ENCODE results near the gene OR4E2.

Gene OR4E2

DNA sequence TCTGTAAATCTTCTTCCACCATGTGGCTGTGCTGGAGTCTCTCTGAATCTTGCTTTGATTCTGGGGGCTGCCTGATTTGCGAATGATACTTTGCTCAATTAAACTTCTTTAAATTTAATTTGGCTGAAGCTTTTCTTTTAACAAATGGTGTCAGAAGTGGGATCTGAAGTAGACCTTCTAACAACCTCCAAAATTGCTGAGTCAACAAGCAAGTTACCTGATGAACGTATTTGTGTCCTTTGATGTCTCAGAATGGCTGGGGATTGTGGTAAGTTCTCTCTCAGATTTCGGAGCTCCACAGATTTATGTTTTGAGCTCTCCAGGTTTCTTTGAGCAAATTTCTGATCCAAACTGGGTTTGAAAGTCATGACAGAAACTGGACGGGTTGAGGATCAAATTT is 21.9 kb downstream of the OR4E2 start:
- no peak for DNase-seq (ENCODE audit: low read depth in 1 of 2, low spot score in 1 of 2)
- TF ChIP-seq SPI1 (IDR thresholded peaks at IDR 0.05; ENCODE audit: borderline replicate concordance, low read depth) = no peak
- TF ChIP-seq, protein P1, sequence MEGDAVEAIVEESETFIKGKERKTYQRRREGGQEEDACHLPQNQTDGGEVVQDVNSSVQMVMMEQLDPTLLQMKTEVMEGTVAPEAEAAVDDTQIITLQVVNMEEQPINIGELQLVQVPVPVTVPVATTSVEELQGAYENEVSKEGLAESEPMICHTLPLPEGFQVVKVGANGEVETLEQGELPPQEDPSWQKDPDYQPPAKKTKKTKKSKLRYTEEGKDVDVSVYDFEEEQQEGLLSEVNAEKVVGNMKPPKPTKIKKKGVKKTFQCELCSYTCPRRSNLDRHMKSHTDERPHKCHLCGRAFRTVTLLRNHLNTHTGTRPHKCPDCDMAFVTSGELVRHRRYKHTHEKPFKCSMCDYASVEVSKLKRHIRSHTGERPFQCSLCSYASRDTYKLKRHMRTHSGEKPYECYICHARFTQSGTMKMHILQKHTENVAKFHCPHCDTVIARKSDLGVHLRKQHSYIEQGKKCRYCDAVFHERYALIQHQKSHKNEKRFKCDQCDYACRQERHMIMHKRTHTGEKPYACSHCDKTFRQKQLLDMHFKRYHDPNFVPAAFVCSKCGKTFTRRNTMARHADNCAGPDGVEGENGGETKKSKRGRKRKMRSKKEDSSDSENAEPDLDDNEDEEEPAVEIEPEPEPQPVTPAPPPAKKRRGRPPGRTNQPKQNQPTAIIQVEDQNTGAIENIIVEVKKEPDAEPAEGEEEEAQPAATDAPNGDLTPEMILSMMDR (IDR thresholded peaks at IDR 0.05; ENCODE audit: insufficient read depth, low read length) = no peak
- no peak for TF ChIP-seq POLR2AphosphoS5 (IDR thresholded peaks at IDR 0.05; ENCODE audit: low read depth)
- no peak for TF ChIP-seq GABPA (IDR thresholded peaks at IDR 0.05; ENCODE audit: low read depth)
- TF ChIP-seq, protein P2, sequence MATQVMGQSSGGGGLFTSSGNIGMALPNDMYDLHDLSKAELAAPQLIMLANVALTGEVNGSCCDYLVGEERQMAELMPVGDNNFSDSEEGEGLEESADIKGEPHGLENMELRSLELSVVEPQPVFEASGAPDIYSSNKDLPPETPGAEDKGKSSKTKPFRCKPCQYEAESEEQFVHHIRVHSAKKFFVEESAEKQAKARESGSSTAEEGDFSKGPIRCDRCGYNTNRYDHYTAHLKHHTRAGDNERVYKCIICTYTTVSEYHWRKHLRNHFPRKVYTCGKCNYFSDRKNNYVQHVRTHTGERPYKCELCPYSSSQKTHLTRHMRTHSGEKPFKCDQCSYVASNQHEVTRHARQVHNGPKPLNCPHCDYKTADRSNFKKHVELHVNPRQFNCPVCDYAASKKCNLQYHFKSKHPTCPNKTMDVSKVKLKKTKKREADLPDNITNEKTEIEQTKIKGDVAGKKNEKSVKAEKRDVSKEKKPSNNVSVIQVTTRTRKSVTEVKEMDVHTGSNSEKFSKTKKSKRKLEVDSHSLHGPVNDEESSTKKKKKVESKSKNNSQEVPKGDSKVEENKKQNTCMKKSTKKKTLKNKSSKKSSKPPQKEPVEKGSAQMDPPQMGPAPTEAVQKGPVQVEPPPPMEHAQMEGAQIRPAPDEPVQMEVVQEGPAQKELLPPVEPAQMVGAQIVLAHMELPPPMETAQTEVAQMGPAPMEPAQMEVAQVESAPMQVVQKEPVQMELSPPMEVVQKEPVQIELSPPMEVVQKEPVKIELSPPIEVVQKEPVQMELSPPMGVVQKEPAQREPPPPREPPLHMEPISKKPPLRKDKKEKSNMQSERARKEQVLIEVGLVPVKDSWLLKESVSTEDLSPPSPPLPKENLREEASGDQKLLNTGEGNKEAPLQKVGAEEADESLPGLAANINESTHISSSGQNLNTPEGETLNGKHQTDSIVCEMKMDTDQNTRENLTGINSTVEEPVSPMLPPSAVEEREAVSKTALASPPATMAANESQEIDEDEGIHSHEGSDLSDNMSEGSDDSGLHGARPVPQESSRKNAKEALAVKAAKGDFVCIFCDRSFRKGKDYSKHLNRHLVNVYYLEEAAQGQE (IDR thresholded peaks at IDR 0.05; ENCODE audit: insufficient replicate concordance, low read depth) = no peak
- H3K27me3 ChIP-seq (ENCODE audit: insufficient read depth, poor library complexity, severe bottlenecking) = peaks cover 5% of the 10 kb centered on the region
- no peak overlapping the region for H3K4me3 ChIP-seq (replicated peaks; ENCODE audit: insufficient read depth, low read length)
- no peak overlapping the region for H3K27ac ChIP-seq (replicated peaks)

DNA sequence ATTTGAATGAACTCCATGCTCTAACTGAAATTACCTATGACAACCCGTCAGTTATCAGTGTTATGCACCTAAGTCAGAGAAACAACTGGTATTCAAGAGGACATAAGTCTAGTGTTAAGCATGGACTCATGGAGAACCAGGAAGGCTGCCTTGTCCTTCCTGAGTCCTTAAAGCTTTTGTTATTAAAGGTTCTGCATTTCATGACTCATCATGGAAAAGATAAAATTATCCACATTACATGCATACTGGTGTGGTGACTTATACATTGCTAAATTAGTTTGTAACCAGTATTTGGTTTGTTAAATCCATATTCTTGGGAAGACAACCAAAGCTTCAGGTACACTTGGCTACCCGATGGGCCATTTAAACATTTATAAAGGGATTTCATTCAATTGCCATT is 26.4 kb downstream of the OR4E2 start:
- TF ChIP-seq GABPA (IDR thresholded peaks at IDR 0.05; ENCODE audit: low read depth) (no peak), SPI1 (IDR thresholded peaks at IDR 0.05; ENCODE audit: borderline replicate concordance, low read depth) (no peak)
- TF ChIP-seq, protein P1 (IDR thresholded peaks at IDR 0.05; ENCODE audit: insufficient read depth, low read length) = no peak
- TF ChIP-seq, protein P2 (IDR thresholded peaks at IDR 0.05; ENCODE audit: insufficient replicate concordance, low read depth) = no peak
- no peak overlapping the region for H3K4me3 ChIP-seq (replicated peaks; ENCODE audit: insufficient read depth, low read length)
- DNase-seq (ENCODE audit: low read depth in 1 of 2, low spot score in 1 of 2) = no peak
- no peak overlapping the region for H3K27ac ChIP-seq (replicated peaks)
- peaks cover 5% of the 10 kb centered on the region for H3K27me3 ChIP-seq (ENCODE audit: insufficient read depth, poor library complexity, severe bottlenecking)

DNA sequence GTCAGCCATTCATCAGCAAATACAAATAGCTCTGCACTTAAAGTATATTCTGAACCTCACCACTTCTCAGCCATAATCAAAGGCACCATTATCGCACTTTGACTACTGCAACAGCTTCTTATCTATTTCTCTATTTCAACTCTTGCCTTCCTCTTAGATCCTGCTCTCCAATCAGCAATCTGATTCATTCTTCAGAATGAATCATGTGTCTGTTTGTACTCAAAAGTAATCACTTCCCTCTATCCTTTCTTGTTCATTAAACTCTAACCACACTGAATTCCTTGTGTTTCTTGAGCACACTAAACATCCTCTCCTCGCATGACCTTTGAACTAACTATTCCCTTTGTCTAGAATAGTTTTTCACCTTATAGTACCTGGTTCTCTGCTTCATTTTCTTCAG is 32.8 kb downstream of the OR4E2 start:
- peaks cover 4% of the 10 kb centered on the region for H3K27me3 ChIP-seq (ENCODE audit: insufficient read depth, poor library complexity, severe bottlenecking)
- H3K27ac ChIP-seq (replicated peaks) = no peak overlapping the region
- H3K4me3 ChIP-seq (replicated peaks; ENCODE audit: insufficient read depth, low read length) = no peak overlapping the region
- DNase-seq (ENCODE audit: low read depth in 1 of 2, low spot score in 1 of 2) = no peak
- TF ChIP-seq, protein P1 (IDR thresholded peaks at IDR 0.05; ENCODE audit: insufficient read depth, low read length) = no peak
- TF ChIP-seq GABPA (IDR thresholded peaks at IDR 0.05; ENCODE audit: low read depth) (no peak), SPI1 (IDR thresholded peaks at IDR 0.05; ENCODE audit: borderline replicate concordance, low read depth) (no peak), POLR2AphosphoS5 (IDR thresholded peaks at IDR 0.05; ENCODE audit: low read depth) (no peak)
- TF ChIP-seq, protein P2 (IDR thresholded peaks at IDR 0.05; ENCODE audit: insufficient replicate concordance, low read depth) = no peak

Measured in HL-60 (cell line).